Activated CD4-positive, alpha-beta T cell treated with anti-CD3 and anti-CD28 coated beads, Interleukin-2, amount 10 ng/mL, durations not matched to agents 7 days and 5 days (primary cell): ENCODE data around the gene IFIT1. TPM values are rescaled to one million over a fixed set of nuclear protein-coding genes. Genes with fewer than 3 reads are reported as not detected.
A peak's percentile ranks its signal among the peaks of the same experiment; 100 is the strongest.
"Not testable (repeated sequence)": the region's sequence is repeated elsewhere in the genome, so short reads cannot be mapped to it uniquely, and the experiment has no call there.

Experiments used
- CTCF ChIA-PET: fragments of 350-600 bp; sonication (Branson Sonifier 250); formaldehyde crosslinking; loops from one replicate; lab custom pipeline; 2021; ENCODE audit warnings: antibody characterized with exemption; lab: Charles Lee
- POLR2A ChIA-PET: fragments of 350-600 bp; sonication (Branson Sonifier 250); formaldehyde crosslinking; loops from one replicate; lab custom pipeline; 2021; ENCODE audit warnings: antibody characterized with exemption; lab: Charles Lee
- DNase-seq: peaks from one replicate; pipeline ENCODE4 v3.0.0-alpha.2; 2020
- H3K27ac Mint-ChIP-seq: one replicate; pipeline ENCODE4 v1.8.0; 2021; ENCODE audit warnings: mild to moderate bottlenecking, moderate library complexity, mixed read lengths
- H3K27me3 Mint-ChIP-seq: one replicate; pipeline ENCODE4 v1.8.0; 2021; ENCODE audit warnings: mixed read lengths
- H3K36me3 Mint-ChIP-seq: one replicate; pipeline ENCODE4 v1.8.0; 2021; ENCODE audit warnings: low read depth, mixed read lengths
- H3K4me1 Mint-ChIP-seq: one replicate; pipeline ENCODE4 v1.8.0; 2021; ENCODE audit warnings: mixed read lengths
- H3K4me3 Mint-ChIP-seq: one replicate; pipeline ENCODE4 v1.8.0; 2021; ENCODE audit warnings: mild to moderate bottlenecking, moderate library complexity, mixed read lengths
- H3K9me3 Mint-ChIP-seq: one replicate; pipeline ENCODE4 v1.8.0; 2021; ENCODE audit warnings: mixed read lengths
- total RNA-seq, 2 experiments: library from RNA; stranded (reverse); gene quantifications; one replicate each; pipeline ENCODE4 v1.2.3, GENCODE V29; 2021

IFIT1 gene
- total RNA-seq, 2 experiments from 2014 or later = 42.9 to 45.0 TPM

DNA sequence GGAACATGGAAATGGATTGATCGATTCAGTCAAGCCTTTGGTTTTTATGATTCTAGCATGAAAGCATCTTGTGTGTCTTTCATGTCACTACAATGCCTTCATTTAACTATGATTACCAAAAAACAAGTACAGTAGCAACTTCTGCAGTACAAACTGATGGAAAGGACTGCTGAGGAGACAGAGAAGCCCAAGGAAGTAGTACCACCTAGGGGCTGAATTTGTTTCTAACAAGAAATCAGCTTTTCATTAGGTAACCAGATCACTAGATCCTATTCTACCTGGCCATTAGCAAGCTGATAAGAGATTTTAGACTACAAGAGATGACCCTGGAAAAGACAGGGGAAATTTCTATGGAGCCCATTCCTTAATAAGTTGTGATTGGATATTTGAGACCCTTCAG is 3.2 kb upstream of the IFIT1 start:
- peaks cover 25% of the 10 kb centered on the region for H3K4me1 Mint-ChIP-seq
- no peak overlapping the region for H3K27ac Mint-ChIP-seq
- H3K27me3 Mint-ChIP-seq = peaks cover 4% of the 10 kb centered on the region
- ChIA-PET CTCF (interaction anchor here (0.6 to 2.8 kb wide), 4 partner anchors 9 to 92 kb away, joined by 3 to 9 read pairs (median 4); no protein-coding TSS in a partner anchor), POLR2A (no interaction called here)
- no peak for DNase-seq
- H3K36me3 Mint-ChIP-seq = peaks cover 5% of the 10 kb centered on the region
- H3K9me3 Mint-ChIP-seq = no peaks in the 10 kb centered on the region
- no peak overlapping the region for H3K4me3 Mint-ChIP-seq

DNA sequence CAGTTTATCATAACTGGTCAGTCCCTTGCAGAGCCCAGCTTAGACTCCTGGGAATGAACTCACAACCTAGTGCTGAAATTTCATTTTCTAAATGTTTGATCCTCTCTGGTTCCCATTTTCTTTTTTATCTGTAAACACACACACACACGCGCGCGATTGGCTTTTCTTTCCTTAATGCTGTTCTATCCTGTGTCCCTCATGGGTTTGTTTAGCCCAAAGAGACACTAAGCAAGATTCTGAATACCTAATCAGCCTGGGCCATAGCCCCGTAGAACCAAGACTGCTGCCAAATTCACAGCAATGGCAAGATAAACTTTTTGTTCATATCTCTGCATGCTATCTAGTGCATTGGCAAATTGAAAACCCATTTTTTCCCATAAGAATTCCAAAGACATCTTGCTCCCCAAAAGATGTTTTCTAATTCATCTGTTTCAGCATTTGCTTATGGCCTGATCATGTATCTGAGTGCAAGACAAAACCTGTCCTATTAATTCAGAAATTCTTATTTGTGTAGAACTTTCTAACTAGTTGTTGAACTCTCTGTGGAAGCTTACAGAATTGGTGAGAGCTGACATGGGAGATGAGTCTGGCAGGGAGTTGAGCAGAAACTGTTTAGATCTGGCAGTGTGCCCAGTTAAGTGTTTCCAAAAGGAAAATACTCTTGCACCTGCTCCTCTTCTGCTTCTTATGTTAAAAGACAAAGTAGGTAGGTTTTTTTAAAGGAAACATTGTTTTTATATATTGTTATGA is 1.8 kb upstream of the IFIT1 start:
- no peak for DNase-seq
- Mint-ChIP-seq H3K36me3 (peaks cover 14% of the 10 kb centered on the region), H3K9me3 (peaks cover 3% of the 10 kb centered on the region), H3K27ac (no peak overlapping the region), H3K4me1 (peaks cover 35% of the 10 kb centered on the region), H3K27me3 (peaks cover 2% of the 10 kb centered on the region), H3K4me3 (no peak overlapping the region)
- ChIA-PET CTCF (interaction anchor here (1.0 to 1.3 kb wide), 2 partner anchors 8 to 56 kb away, joined by 3 read pairs; no protein-coding TSS in a partner anchor), POLR2A (no interaction called here)

DNA sequence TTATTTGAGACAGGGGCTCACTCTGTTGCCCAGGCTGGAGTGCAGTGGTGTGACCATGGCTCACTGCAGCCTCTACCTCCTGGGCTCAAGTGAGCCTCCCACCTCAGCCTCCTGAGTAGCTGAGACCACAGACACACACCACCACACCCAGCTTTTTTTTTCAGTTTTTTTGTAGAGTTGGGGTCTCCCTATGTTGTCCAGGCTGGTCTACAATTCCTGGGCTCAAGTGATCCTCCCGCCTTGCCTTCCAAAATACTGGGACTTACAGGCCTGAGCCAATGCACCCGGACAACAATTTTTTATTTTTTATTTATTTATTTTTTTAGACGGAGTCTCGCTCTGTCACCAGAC is 1.2 kb upstream of the IFIT1 start:
- Mint-ChIP-seq H3K36me3 (peaks cover 18% of the 10 kb centered on the region), H3K4me1 (peaks cover 40% of the 10 kb centered on the region), H3K4me3 (peak overlapping the region; percentile 86)
- H3K27me3 Mint-ChIP-seq, POLR2A ChIA-PET, H3K9me3 Mint-ChIP-seq, H3K27ac Mint-ChIP-seq, DNase-seq: not testable (repeated sequence)
- CTCF ChIA-PET = interaction anchor here (1.3 kb wide), 1 partner anchor 56 kb away, joined by 3 read pairs; no protein-coding TSS in a partner anchor

- ChIA-PET POLR2A (interaction anchor here (0.6 to 2.0 kb wide), 8 partner anchors 19 to 292 kb away, joined by 3 to 14 read pairs (median 6); partner anchors contain the start of genes IFIT2, IFIT3 and IFIT5), CTCF (interaction anchor here (0.6 to 1.4 kb wide), 5 partner anchors 12 to 81 kb away, joined by 3 to 9 read pairs (median 3); no protein-coding TSS in a partner anchor)
- peak; percentile 42 for DNase-seq
- Mint-ChIP-seq H3K4me3 (peak overlapping the region; percentile 86), H3K4me1 (peaks cover 51% of the 10 kb centered on the region), H3K9me3 (peaks cover 3% of the 10 kb centered on the region), H3K27me3 (no peaks in the 10 kb centered on the region), H3K36me3 (peaks cover 32% of the 10 kb centered on the region), H3K27ac (peak overlapping the region; percentile 95)
These were observed 551 bp downstream of the IFIT1 start for GRCh38 chr10:89392974-89393373.

GRCh38 chr10:89393898-89394297 is 1.5 kb downstream of the IFIT1 start:
- ChIA-PET CTCF (interaction anchor here (1.4 kb wide), 1 partner anchor 19 kb away, joined by 3 read pairs; no protein-coding TSS in a partner anchor), POLR2A (interaction anchor here (1.1 to 2.0 kb wide), 3 partner anchors 18 to 66 kb away, joined by 3 to 6 read pairs (median 4); partner anchors contain the start of genes IFIT3 and IFIT5)
- Mint-ChIP-seq H3K4me3 (peak overlapping the region; percentile 86), H3K9me3 (peaks cover 3% of the 10 kb centered on the region), H3K27ac (peak overlapping the region; percentile 95), H3K27me3 (no peaks in the 10 kb centered on the region), H3K4me1 (peaks cover 60% of the 10 kb centered on the region), H3K36me3 (peaks cover 41% of the 10 kb centered on the region)
- no peak for DNase-seq

- Mint-ChIP-seq H3K4me1 (peaks cover 70% of the 10 kb centered on the region), H3K9me3 (peaks cover 3% of the 10 kb centered on the region), H3K27me3 (no peaks in the 10 kb centered on the region), H3K27ac (no peak overlapping the region), H3K4me3 (peak overlapping the region; percentile 60), H3K36me3 (peaks cover 52% of the 10 kb centered on the region)
- ChIA-PET POLR2A (no interaction called here), CTCF (no interaction called here)
- no peak for DNase-seq
These were observed 2.7 kb downstream of the IFIT1 start for GRCh38 chr10:89395141-89395540.

DNA sequence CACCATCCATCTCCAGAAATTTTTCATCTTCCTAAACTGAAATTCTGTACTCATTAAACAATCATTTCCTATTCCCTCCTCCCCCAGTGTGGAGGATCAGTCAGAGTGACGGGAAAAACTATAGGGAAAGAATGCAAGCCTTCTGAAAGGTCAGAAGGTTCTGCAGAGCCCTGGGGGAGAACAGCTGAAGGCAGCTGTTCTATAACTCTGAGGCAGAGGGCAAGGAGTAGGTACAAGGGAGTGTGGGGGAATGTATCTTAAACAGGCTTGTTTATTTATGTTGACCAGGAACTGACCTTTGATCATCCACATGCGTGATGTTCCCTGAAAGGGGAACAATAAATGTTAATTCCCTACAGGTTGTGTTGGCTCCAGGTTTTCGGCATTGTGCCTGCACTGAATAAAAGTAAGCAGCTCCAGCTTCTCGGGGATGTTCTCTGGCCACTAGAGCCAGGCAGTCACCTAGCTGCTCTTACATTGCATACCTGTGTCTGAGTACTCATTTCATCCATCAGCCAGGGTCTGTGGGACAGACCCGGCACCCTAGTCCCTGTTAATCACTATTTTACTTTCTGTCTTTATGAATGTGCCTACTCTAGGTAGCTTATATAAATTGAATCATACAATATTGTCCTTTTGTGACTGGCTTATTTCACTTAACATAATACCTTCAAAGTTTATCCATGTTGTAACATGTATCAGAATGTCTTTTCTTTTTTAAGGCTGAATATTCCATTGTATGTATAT is 5.8 kb downstream of the IFIT1 start:
- H3K36me3 Mint-ChIP-seq = peaks cover 78% of the 10 kb centered on the region
- H3K9me3 Mint-ChIP-seq = peaks cover 3% of the 10 kb centered on the region
- POLR2A ChIA-PET = no interaction called here
- H3K4me1 Mint-ChIP-seq = peaks cover 63% of the 10 kb centered on the region
- no peak overlapping the region for H3K4me3 Mint-ChIP-seq
- H3K27ac Mint-ChIP-seq = no peak overlapping the region
- no peak for DNase-seq
- CTCF ChIA-PET = interaction anchor here (0.8 kb wide), 1 partner anchor 8 kb away, joined by 3 read pairs; no protein-coding TSS in a partner anchor
- H3K27me3 Mint-ChIP-seq = no peaks in the 10 kb centered on the region

- Mint-ChIP-seq H3K4me1 (peaks cover 57% of the 10 kb centered on the region), H3K36me3 (peaks cover 88% of the 10 kb centered on the region), H3K4me3 (no peak overlapping the region), H3K9me3 (peaks cover 3% of the 10 kb centered on the region), H3K27me3 (no peaks in the 10 kb centered on the region), H3K27ac (no peak overlapping the region)
- ChIA-PET CTCF (no interaction called here), POLR2A (no interaction called here)
- no peak for DNase-seq
These were observed 7.5 kb downstream of the IFIT1 start for GRCh38 chr10:89399956-89400355.

DNA sequence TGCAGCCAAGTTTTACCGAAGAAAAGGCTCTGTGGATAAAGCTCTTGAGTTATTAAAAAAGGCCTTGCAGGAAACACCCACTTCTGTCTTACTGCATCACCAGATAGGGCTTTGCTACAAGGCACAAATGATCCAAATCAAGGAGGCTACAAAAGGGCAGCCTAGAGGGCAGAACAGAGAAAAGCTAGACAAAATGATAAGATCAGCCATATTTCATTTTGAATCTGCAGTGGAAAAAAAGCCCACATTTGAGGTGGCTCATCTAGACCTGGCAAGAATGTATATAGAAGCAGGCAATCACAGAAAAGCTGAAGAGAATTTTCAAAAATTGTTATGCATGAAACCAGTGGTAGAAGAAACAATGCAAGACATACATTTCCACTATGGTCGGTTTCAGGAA is 10.6 kb downstream of the IFIT1 start:
- H3K4me3 Mint-ChIP-seq = no peak overlapping the region
- H3K36me3 Mint-ChIP-seq = peaks cover 89% of the 10 kb centered on the region
- CTCF ChIA-PET = interaction anchor here (1.2 to 1.5 kb wide), 2 partner anchors 9 to 66 kb away, joined by 3 to 7 read pairs; no protein-coding TSS in a partner anchor
- POLR2A ChIA-PET = no interaction called here
- no peak for DNase-seq
- H3K4me1 Mint-ChIP-seq = peaks cover 36% of the 10 kb centered on the region
- no peaks in the 10 kb centered on the region for H3K27me3 Mint-ChIP-seq
- peaks cover 5% of the 10 kb centered on the region for H3K9me3 Mint-ChIP-seq
- H3K27ac Mint-ChIP-seq = no peak overlapping the region

DNA sequence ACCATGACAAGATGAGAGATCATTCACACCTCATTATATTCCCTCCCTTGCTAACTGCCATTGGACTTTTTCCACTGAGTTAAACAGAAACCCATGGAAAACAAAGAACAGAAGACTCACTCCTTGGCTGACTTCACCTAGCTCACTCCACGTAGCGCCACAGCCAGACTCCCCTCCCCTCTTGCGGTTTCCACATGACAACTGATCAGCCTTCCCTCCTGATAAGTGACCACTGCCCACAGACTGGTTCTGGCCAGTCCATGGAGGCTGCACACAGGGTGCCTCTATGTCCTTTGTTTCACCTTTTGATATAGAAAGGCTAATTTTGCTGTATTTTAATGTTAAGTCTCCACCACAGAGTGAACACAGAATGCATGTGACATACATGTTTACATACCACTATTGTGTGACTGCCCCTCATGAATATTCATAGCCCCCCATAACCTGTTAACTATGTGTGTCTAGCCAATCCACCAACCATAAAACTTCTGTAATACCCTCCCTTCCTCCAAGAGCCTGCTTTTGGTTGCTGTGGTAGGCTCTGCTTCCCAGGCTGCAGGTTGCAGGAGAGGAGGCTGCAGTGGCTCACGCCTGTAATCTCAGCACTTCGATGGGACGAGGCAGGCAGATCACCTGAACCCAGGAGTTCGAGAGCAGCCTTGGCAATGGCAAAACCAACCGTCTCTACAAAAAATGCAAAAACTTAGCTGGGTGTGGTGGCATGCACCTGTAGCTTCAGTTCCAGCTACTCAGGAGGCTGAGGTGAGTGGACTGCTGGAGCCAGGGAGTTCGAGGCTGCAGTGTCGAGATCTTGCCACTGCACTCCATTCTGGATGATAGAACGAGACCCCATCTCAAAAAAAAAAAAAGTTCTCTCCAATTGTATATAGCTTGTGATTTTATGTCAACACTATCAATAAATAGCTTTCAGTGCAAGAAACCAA is 12.0 kb downstream of the IFIT1 start:
- Mint-ChIP-seq H3K4me1 (peaks cover 22% of the 10 kb centered on the region), H3K27me3 (no peaks in the 10 kb centered on the region), H3K9me3 (peaks cover 5% of the 10 kb centered on the region), H3K27ac (no peak overlapping the region), H3K4me3 (no peak overlapping the region), H3K36me3 (peaks cover 87% of the 10 kb centered on the region)
- CTCF ChIA-PET = interaction anchor here (0.8 to 1.2 kb wide), 4 partner anchors 9 to 103 kb away, joined by 3 to 5 read pairs (median 3); partner anchors contain the start of genes IFIT2 and IFIT5
- POLR2A ChIA-PET = interaction anchor here (0.6 kb wide), 2 partner anchors 13 to 1596 kb away, joined by 3 read pairs; no protein-coding TSS in a partner anchor
- DNase-seq = no peak

DNA sequence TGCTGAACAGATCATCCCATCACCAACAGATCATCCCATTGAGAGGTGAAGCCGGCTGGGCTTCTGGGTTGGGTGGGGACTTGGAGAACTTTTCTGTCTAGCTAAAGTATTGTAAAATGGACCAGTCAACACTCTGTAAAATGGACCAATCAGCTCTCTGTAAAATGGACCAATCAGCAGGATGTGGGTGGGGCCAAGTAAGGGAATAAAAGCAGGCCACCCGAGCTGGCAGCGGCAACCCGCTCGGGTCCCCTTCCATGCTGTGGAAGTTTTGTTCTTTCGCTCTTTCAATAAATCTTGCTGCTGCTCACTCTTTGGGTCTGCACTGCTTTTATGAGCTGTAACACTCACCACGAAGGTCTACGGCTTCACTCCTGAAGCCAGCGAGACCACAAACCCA is 13.8 kb downstream of the IFIT1 start:
- CTCF ChIA-PET = interaction anchor here (1.0 kb wide), 1 partner anchor 71 kb away, joined by 3 read pairs; no protein-coding TSS in a partner anchor
- H3K27me3 Mint-ChIP-seq, POLR2A ChIA-PET, H3K27ac Mint-ChIP-seq, DNase-seq, H3K4me3 Mint-ChIP-seq: not testable (repeated sequence)
- Mint-ChIP-seq H3K9me3 (peaks cover 11% of the 10 kb centered on the region), H3K36me3 (peaks cover 91% of the 10 kb centered on the region), H3K4me1 (peaks cover 25% of the 10 kb centered on the region)
